Measurements from ENCODE around the gene SLC29A4.
"Not testable (repeated sequence)": the region's sequence is repeated elsewhere in the genome, so short reads cannot be mapped to it uniquely, and the experiment has no call there.

DNA sequence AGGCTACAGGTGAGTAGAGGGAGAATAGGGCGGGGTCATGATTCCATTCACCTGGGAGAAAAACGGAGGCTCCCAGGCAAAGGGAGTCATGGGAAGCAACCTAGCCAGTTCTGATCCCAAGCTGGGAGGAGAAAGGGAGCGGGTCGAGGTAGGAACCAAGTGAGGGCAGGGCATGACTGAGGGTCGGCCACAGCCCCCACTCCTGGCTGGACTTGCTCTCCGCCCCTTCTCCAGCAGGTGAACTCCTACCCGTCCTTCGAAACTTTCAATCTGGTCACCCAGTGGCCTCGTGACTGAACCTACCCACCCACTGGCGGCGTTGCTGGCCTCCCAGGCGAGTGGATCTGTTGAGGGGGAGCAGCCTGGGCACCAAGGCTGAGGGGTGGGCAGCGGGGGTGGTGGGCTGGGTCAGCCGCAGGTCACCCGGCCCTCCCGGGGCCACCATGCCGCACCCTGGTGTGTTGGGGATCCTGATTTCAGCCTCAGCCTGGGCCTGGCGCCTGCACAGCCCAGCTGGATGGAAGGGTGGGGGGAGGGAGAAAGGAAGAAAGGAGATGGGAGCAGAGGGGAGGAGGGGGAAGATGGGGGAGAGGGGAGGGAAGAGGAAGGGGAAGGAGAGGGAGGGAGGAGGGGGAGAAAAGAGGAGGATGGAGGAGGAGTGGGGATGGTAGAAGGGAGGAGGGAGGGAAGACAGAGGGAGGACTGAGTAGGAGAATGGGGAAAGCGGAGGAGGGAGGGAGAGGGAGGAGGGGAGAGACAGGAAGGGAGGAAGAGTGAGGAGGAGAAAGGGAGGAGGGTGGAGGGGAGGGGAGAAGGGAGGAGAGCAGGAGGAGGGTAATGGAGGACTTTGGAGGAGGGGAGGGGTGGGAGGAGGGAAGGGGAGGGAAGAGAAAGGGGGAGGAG, 894 bp upstream of the SLC29A4 start:
- not testable (repeated sequence) for TF ChIP-seq EZH2 (IDR thresholded peaks at IDR 0.05)
- TF ChIP-seq, protein P1, sequence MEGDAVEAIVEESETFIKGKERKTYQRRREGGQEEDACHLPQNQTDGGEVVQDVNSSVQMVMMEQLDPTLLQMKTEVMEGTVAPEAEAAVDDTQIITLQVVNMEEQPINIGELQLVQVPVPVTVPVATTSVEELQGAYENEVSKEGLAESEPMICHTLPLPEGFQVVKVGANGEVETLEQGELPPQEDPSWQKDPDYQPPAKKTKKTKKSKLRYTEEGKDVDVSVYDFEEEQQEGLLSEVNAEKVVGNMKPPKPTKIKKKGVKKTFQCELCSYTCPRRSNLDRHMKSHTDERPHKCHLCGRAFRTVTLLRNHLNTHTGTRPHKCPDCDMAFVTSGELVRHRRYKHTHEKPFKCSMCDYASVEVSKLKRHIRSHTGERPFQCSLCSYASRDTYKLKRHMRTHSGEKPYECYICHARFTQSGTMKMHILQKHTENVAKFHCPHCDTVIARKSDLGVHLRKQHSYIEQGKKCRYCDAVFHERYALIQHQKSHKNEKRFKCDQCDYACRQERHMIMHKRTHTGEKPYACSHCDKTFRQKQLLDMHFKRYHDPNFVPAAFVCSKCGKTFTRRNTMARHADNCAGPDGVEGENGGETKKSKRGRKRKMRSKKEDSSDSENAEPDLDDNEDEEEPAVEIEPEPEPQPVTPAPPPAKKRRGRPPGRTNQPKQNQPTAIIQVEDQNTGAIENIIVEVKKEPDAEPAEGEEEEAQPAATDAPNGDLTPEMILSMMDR (IDR thresholded peaks at IDR 0.05), result not testable (repeated sequence)

All from neural progenitor cell (in vitro differentiated cells).